Endodermal cell (in vitro differentiated cells): ENCODE data around the gene CELF3. TPM values are rescaled to one million over a fixed set of nuclear protein-coding genes. Genes with fewer than 3 reads are reported as not detected.

Experiments
- DNase-seq: peaks from one replicate; pipeline ENCODE4 v3.0.0-alpha.2; 2017
- H3K27ac ChIP-seq: 2 replicates; pipeline ENCODE4 v1.5.1; 2013; ENCODE audit warnings: mild to moderate bottlenecking, low read depth, low read length, moderate library complexity
- H3K27me3 ChIP-seq: 2 replicates; pipeline ENCODE4 v1.6.1; 2013; ENCODE audit warnings: mild to moderate bottlenecking, low read length, moderate library complexity; ENCODE audit not compliant: insufficient read depth, control insufficient read depth, poor library complexity, severe bottlenecking
- H3K36me3 ChIP-seq: 2 replicates; pipeline ENCODE4 v1.7.0; 2013; ENCODE audit warnings: mild to moderate bottlenecking, low read length, moderate library complexity; ENCODE audit not compliant: control insufficient read depth, insufficient read depth
- H3K4me1 ChIP-seq: one replicate; pipeline ENCODE4 v1.7.0; 2013; ENCODE audit warnings: low read length; ENCODE audit not compliant: control insufficient read depth, insufficient read depth
- H3K4me3 ChIP-seq: 2 replicates; pipeline ENCODE4 v1.5.1; 2013; ENCODE audit warnings: mild to moderate bottlenecking, low read length, moderate library complexity
- H3K9ac ChIP-seq: 2 replicates; pipeline ENCODE4 v1.6.1; 2013; ENCODE audit warnings: mild to moderate bottlenecking, low read length, moderate library complexity; ENCODE audit not compliant: poor library complexity, severe bottlenecking; ENCODE audit errors: extremely low read depth
- H3K9me3 ChIP-seq: 2 replicates; pipeline ENCODE4 v1.6.1; 2013; ENCODE audit warnings: mild to moderate bottlenecking, low read length, moderate library complexity; ENCODE audit not compliant: control insufficient read depth
- H3K27ac Mint-ChIP-seq: 2 replicates; pipeline ENCODE4 v1.8.0; 2020; ENCODE audit warnings: mixed read lengths
- H3K27me3 Mint-ChIP-seq: 2 replicates; pipeline ENCODE4 v1.8.0; 2021; ENCODE audit warnings: mild to moderate bottlenecking, mixed read lengths; ENCODE audit not compliant: insufficient read depth
- H3K36me3 Mint-ChIP-seq: 2 replicates; pipeline ENCODE4 v1.8.0; 2020; ENCODE audit warnings: low read depth, mixed read lengths
- H3K4me1 Mint-ChIP-seq: 2 replicates; pipeline ENCODE4 v1.8.0; 2020; ENCODE audit warnings: mixed read lengths
- H3K4me3 Mint-ChIP-seq: 2 replicates; pipeline ENCODE4 v1.8.0; 2020; ENCODE audit warnings: mild to moderate bottlenecking, moderate library complexity, mixed read lengths
- H3K9me3 Mint-ChIP-seq: 2 replicates; pipeline ENCODE4 v1.8.0; 2020; ENCODE audit warnings: mild to moderate bottlenecking, mixed read lengths
- WGBS, 2 experiments: methylation state at CpG; one replicate each; pipeline versions ENCODE4 v1.1.5 to v1.1.7; 2013; ENCODE audit warnings: missing lambda C conversion rate in 2 of 2, mixed read lengths in 1 of 2; ENCODE audit not compliant: insufficient coverage in 1 of 2, insufficient read length in 1 of 2; 5-methylcytosine and 5-hydroxymethylcytosine counted together
- total RNA-seq, 2 donors: library from RNA; stranded (reverse); fragmentation: NEBNext Ultra II Directional in 1 of 2; extraction: Animal tissue kit (Norgen Biotek cat#: 25700) in 1 of 2; gene quantifications; 2 replicates in 1 of 2; 3 replicates in 1 of 2; pipeline ENCODE4 v1.2.1, GENCODE V29; 2021
- TF ChIP-seq, protein P1 (sequence below): fragments of 200-600 bp; sonication (generic); conservative IDR thresholded peaks from 2 replicates; pipeline ENCODE4 v1.5.0; 2021; ENCODE audit warnings: antibody characterized with exemption, mild to moderate bottlenecking

CELF3 gene
- total RNA-seq, 2 donors from 2014 or later, result 0.24 to 0.40 TPM

DNA sequence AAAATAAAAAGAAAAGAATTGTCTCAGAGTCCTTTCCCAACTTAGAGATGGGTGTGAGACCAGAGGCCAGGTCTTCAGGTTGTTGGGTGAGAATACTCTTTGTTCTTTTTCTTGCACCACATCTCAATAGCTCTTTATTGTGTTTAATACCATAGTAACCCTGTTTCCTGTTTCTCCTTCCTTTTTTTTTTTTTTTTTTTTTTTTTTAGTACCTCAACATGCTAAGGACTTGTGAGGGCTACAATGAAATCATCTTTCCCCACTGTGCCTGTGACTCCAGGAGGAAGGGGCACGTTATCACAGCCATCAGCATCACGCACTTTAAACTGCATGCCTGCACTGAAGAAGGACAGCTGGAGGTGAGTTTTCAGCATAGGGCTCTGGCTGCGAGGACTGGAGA is 24.4 kb downstream of the CELF3 start:
- H3K4me1 ChIP-seq, result no peaks in the 10 kb centered on the region
- H3K9ac ChIP-seq, result no peak overlapping the region
- peaks cover 48% of the 10 kb centered on the region for H3K36me3 Mint-ChIP-seq
- H3K9me3 Mint-ChIP-seq, result no peaks in the 10 kb centered on the region
- H3K4me1 Mint-ChIP-seq, result peaks cover 5% of the 10 kb centered on the region
- peaks cover 46% of the 10 kb centered on the region for H3K36me3 ChIP-seq
- no peaks in the 10 kb centered on the region for H3K27me3 Mint-ChIP-seq
- 95% methylated on average over 3 of the region's 3 CpGs for WGBS, 2 experiments
- H3K4me3 ChIP-seq, result no peak overlapping the region
- no peaks in the 10 kb centered on the region for H3K9me3 ChIP-seq
- H3K4me3 Mint-ChIP-seq, result no peak overlapping the region
- no peak overlapping the region for H3K27ac ChIP-seq
- no peaks in the 10 kb centered on the region for H3K27me3 ChIP-seq
- DNase-seq, result no peak
- no peak overlapping the region for H3K27ac Mint-ChIP-seq
- TF ChIP-seq, protein P1, sequence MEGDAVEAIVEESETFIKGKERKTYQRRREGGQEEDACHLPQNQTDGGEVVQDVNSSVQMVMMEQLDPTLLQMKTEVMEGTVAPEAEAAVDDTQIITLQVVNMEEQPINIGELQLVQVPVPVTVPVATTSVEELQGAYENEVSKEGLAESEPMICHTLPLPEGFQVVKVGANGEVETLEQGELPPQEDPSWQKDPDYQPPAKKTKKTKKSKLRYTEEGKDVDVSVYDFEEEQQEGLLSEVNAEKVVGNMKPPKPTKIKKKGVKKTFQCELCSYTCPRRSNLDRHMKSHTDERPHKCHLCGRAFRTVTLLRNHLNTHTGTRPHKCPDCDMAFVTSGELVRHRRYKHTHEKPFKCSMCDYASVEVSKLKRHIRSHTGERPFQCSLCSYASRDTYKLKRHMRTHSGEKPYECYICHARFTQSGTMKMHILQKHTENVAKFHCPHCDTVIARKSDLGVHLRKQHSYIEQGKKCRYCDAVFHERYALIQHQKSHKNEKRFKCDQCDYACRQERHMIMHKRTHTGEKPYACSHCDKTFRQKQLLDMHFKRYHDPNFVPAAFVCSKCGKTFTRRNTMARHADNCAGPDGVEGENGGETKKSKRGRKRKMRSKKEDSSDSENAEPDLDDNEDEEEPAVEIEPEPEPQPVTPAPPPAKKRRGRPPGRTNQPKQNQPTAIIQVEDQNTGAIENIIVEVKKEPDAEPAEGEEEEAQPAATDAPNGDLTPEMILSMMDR, result no peak

DNA sequence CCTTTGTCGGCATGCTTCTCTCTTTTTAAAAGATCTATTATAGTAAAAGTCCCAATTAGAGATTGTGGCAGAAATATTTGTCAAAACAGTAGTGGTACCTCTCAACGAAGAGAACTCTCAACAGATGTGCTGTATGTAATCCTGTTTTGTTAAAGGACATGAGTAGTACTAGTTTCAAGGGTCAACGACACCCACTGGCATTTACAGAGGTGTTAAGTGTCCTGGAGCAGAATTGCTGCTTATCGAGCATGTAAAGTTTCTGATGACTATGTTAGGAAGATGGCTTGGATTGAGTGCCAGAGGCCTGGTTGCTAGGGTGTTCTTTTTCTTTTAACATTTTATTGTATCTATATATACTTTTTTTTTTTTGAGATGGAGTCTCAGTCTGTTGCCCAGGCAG is 27.1 kb downstream of the CELF3 start:
- peaks cover 43% of the 10 kb centered on the region for H3K36me3 Mint-ChIP-seq
- H3K9me3 Mint-ChIP-seq, result no peaks in the 10 kb centered on the region
- H3K27me3 ChIP-seq, result no peaks in the 10 kb centered on the region
- H3K27ac ChIP-seq, result no peak overlapping the region
- H3K9me3 ChIP-seq, result no peaks in the 10 kb centered on the region
- no peaks in the 10 kb centered on the region for H3K4me1 ChIP-seq
- H3K4me1 Mint-ChIP-seq, result peaks cover 5% of the 10 kb centered on the region
- H3K27me3 Mint-ChIP-seq, result no peaks in the 10 kb centered on the region
- DNase-seq, result no peak
- H3K36me3 ChIP-seq, result peaks cover 49% of the 10 kb centered on the region
- H3K4me3 ChIP-seq, result no peak overlapping the region
- no peak overlapping the region for H3K27ac Mint-ChIP-seq
- 97 to 100% methylated on average over 1 to 4 of the region's 4 CpGs for WGBS, 2 experiments
- TF ChIP-seq, protein P1, result no peak
- no peak overlapping the region for H3K4me3 Mint-ChIP-seq
- H3K9ac ChIP-seq, result no peak overlapping the region

DNA sequence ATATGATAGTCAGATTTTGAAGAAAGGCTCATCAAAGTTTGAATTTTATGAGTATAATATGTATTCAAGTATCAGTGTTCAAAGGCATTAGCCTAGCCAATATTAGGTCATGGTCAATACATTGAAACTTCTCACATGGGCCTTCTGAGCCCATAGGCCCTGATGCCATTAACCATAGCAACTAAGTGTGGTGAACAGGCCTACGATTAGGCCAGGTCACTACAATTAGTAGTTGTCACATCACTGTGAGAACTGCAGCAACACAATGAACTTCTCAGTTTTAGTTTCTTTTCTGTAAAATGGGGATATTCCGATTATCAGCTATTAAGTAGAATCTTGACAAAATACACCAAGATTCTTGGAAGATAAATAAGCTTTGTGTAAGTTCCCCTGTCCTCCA is 30.0 kb downstream of the CELF3 start:
- WGBS, 2 experiments, result 64 to 89% methylated on average over 2 of the region's 2 CpGs
- Mint-ChIP-seq H3K36me3 (peaks cover 29% of the 10 kb centered on the region), H3K9me3 (no peaks in the 10 kb centered on the region), H3K4me3 (no peak overlapping the region), H3K27me3 (no peaks in the 10 kb centered on the region), H3K27ac (no peak overlapping the region), H3K4me1 (peaks cover 5% of the 10 kb centered on the region)
- DNase-seq, result no peak
- Histone ChIP-seq H3K9me3 (no peaks in the 10 kb centered on the region), H3K27me3 (no peaks in the 10 kb centered on the region), H3K4me3 (no peak overlapping the region), H3K27ac (no peak overlapping the region), H3K36me3 (peaks cover 37% of the 10 kb centered on the region), H3K9ac (no peak overlapping the region), H3K4me1 (no peaks in the 10 kb centered on the region)
- TF ChIP-seq, protein P1, result no peak
